Epithelial cell of prostate (primary cell): ENCODE results near the gene ZNF613.

Experiments
- DNase-seq: peaks from one replicate; pipeline ENCODE4 v3.0.0-alpha.2; 2011; ENCODE audit warnings: low read depth, low spot score
- H3K27ac ChIP-seq: fragments of 450-650 bp; 2 replicates; pipeline ENCODE4 v1.5.1; 2017; ENCODE audit warnings: mild to moderate bottlenecking

ZNF613 gene

DNA sequence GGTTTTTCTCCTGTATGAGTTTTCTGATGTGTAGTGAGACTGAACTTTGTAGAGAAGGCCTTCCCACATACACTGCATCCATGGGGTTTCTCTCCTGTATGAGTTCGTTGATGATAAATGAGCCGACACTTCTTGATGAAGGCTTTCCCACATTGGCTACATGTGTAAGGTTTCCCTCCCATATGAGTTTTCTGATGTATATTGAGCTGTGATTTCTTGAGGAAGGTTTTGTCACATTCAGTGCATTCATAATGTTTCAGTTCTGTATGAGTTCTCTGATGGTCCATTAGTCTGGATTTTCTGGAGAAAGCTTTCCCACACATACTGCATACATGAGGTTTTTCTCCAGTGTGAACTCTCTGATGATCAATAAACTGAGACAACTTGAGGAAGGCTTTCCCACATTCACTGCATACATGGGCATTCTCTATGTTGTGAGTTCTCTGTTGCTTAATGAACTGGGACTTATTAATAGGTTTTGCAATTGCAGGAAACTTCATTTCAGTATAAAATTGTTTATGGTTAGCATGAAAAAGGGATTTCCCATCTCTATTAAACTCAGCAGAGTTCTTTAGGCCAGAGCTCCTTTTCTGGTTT, 66.9 kb downstream of the ZNF613 start:
- H3K27ac ChIP-seq = no peak overlapping the region
- no peak for DNase-seq
